Smooth muscle cell of the brain vasculature (primary cell): ENCODE data around the gene CCDC149.

Experiments used
- DNase-seq: peaks from one replicate; pipeline ENCODE4 v3.0.0-alpha.2; 2012; ENCODE audit warnings: low read depth, low spot score

The CCDC149 gene

GRCh38 chr4:24912252-24913118 is at the start of gene CCDC149:
TSS of gene CCDC149 (minus strand) at chr4:24913042. CDS start at chr4:24912864, 178 bp downstream.
- no peak for DNase-seq

GRCh38 chr4:24957886-24958285 is 45.0 kb upstream of the CCDC149 start:
- no peak for DNase-seq

DNA sequence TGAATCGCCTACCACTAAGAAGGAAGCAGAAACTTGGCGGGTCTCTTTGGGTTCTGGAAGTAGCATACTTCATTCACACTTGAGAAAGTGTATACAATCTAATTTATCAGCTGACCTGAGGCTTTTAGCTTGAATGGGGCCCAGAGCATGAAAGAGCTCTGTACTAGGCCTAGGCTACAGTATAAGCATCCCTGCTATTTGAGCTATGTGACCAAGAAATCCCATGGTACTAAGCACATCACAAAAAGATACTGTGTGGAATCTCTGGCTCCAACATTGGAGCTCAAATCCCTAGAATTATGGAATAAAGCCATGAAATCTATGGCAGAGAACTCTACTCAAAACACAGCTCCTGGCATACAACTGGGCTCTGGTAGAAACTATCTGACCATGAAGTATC is 43.9 kb upstream of the CCDC149 start:
- DNase-seq, result no peak

GRCh38 chr4:24956091-24956490 is 43.2 kb upstream of the CCDC149 start:
- no peak for DNase-seq

GRCh38 chr4:24952667-24953066 is 39.8 kb upstream of the CCDC149 start:
- DNase-seq, result no peak

GRCh38 chr4:24949970-24950369 is 37.1 kb upstream of the CCDC149 start:
- no peak for DNase-seq

- DNase-seq, result no peak
These were observed 25.1 kb upstream of the CCDC149 start for GRCh38 chr4:24937917-24938281.

- DNase-seq, result no peak
These were observed 24.5 kb upstream of the CCDC149 start for GRCh38 chr4:24937176-24937916.

DNA sequence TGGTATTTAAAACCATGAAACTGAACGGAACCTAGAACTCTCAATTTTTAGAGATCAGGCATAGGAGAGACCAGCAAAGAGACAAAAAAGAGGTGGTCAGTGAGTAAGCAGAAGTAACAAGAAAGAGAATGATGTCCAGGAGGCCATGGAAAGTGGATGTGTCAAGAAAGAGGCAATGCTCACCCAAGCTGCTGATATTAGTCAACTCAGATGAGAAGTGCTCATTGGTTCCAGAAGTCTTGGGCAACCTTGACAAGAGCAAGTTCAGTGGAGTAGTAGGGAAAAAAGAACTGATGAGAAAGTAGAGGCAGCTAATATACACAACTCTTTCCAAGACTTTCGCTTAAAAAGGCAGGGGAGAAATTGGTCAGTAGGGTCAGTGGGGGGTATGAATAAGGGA is 23.0 kb upstream of the CCDC149 start:
- DNase-seq, result no peak

GRCh38 chr4:24934311-24934710 is 21.5 kb upstream of the CCDC149 start:
- DNase-seq, result no peak

DNA sequence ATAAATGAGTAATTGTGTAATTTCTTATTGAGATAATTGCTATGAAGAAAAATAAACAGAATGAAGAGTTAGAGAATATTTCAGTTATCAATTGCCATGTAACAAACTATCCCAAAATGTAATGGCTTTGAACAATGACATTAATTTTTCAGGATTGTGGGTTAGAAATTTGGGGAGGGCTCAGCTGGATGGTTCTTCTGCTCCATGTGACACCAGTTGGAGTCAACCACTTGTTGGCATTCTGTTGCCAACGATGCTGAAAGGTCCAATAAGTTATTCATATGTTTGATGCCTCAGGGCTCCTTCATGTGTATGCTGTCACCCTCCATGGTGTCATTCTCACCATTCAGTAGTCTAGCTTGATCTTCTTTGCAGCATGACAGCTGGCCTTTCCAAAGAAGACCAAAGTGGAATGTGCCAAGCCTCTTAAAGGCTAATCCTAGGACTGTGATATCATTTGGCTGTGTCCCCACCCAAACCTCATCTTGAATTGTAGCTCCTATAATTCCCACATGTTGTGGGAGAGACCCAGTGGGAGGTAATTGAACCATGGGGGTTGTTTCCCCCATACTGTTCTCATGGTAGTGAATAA is 20.9 kb upstream of the CCDC149 start:
- DNase-seq, result no peak

- DNase-seq, result no peak
These were observed 19.8 kb upstream of the CCDC149 start for GRCh38 chr4:24932515-24933225.

GRCh38 chr4:24930151-24930550 is 17.3 kb upstream of the CCDC149 start:
- DNase-seq, result no peak

DNA sequence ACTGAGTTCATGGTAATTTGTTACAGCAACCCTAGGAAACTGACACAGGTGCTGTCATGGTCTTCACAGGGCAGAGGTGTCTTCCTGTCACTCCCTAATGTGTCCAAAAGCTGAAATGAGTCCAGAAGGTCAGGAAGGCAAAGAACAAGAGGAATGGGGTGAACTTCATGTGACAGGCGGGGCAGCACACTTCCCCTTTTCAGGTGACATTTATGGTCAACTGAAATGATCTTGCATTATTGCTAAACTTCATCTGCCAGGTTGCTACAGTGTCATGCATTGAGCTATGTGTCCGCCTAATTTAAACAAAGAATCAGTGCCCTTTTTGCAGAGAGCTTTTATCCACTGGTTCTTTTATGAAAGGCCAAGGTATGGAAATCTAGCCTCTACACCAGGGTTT is 15.9 kb upstream of the CCDC149 start:
- DNase-seq, result no peak

DNA sequence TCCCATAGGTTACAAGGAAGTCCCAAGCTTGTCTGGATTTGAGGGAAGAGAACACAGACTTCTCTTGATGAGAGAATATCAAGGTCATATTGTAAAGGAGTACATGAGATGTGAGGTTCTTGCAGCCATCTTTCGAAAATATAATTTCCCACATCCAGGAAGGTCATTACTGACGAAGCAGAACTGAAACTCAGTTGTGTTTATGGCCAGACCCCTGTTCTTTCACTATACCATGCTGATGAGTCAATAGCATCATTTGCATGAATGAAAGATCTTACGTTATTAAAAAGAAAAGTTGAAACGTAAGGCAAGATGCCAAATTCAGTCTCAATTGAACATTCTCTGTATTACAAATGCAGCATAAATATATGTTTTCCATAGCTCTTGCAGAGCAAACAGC is 14.2 kb upstream of the CCDC149 start:
- no peak for DNase-seq

DNA sequence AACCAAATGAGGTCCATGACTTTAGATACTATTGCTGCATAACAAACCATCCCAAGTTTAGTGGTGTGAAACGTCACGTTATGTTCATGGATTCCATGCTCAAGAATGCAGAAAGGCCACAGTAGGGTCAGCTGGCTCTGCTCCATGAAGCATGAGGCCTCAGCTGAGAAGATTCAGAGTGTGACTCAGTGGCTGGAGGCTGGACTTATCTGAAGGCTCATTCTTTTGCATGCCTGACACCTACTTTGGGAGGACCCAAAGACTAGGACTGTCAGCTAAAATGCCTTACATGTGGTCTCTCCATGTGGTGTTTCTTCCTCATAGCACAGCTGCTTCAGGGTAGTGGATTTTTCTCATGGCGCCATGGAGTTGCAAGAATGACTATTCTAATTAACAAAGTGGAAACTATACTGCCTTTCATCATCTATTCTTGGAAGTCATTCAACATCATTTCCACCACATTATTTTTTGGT is 11.5 kb upstream of the CCDC149 start:
- no peak for DNase-seq

DNA sequence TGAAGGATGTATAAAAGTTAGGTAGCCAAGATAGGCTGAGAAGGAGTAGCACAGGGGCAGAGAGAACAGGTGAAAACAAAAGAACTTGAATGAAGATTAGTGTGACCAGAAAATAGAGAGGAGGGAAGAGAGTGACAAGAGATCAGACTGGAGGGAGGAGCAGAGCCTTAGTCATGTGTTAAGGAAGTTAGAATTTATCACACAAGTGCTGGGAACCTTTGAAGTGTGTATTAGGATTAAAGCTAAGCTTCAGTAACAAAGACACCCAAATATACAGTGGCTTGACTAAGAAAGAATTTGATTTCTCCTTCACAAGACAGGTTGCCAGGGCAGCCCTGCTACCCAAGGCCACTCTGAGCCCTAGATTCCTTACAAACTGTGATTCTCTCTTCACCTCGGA is 10.7 kb upstream of the CCDC149 start:
- DNase-seq, result no peak

GRCh38 chr4:24923002-24923401 is 10.2 kb upstream of the CCDC149 start:
- DNase-seq, result no peak

DNA sequence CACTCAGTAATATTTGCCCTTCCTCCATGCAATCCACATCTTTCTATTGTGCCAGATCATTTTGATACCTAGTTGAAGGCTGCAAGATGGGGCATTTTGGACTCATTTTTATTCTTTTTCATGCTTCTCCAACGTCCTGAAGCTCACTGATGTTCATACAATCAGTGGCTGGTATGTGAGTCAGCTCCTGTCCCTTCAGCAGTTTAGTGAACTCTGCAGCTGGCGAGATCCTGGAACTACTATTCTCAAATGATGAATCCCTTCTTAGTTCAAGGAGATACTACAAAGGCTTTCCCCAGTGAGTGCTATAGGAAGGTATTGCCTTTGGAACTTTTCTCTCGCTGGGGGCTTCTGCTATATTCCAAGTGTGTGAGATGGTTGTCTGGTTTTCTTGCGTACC is 9.6 kb upstream of the CCDC149 start:
- DNase-seq, result no peak

DNA sequence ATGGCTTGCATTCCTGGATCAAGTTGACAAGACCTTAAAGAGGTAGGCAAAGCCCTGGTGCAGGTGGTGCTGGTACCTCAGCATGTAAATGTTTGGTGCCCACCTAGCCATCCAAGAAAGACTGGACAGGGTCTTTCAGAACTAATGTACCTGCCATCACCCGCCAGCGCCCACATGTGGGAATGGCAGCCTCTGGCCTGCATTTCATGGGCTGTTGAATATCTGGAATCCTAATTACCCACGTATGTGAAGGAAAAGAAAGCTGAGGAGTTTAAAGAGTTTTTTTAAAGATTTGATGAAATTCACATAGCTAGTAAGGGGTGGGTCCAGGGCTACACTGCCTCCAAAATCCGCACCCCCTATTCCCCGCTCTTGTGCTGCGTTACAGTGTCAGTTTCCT is 8.6 kb upstream of the CCDC149 start:
- no peak for DNase-seq

GRCh38 chr4:24920008-24920407 is 7.2 kb upstream of the CCDC149 start:
- no peak for DNase-seq
